ENCODE measurements around the gene LARGE2. TPM values are rescaled to one million over a fixed set of nuclear protein-coding genes. Genes with fewer than 3 reads are reported as not detected.

Gene LARGE2
- total and polyA plus RNA-seq, 2 of the 13 experiments (the other 11 are each of a cell fraction or from before 2014, with no cell fraction given) = 8.5 to 21.6 TPM

DNA sequence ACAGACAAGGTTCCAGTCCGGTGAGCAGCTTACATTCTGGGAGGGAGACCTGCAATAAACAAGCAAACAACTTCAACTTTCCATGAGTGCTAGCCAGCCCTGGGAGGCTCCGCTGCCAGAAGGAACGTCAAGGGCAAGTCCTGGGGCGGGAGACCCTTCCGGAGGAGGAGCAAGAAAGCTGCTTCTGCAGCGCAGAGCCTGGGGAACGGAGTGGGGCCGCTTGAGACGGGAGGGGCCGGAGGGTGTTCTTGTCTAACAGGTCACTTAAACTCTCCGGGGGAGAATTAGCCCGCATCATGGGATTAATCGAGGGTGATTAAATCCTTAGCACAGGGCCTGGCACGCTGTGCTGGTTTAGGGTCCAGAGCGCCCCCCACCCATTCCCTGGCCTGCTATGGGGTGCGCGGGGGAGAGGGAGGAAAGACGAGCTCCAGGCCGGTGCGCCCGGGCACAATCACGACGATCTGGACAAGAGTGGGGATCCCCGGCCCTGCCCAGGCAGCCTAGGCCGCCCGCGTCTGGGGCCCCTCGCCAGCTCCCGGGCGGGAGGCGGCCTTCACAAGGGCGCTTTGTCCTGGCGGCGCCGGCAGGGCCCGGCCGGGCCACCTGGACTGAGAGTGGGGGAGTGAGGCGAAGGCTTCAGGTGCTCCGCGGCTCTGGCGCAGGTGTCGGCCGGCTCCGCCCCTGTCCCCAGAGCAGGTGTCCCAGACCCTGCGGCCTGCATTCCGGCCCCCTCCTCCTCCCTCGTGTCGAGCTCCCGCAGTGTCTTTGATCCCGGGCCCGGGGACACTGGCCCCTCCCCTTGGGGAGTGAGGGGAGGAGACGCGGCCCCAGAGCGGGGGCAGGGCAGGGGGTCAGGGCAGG is 663 bp upstream of the LARGE2 start (continued):
- TF ChIP-seq, protein P1, sequence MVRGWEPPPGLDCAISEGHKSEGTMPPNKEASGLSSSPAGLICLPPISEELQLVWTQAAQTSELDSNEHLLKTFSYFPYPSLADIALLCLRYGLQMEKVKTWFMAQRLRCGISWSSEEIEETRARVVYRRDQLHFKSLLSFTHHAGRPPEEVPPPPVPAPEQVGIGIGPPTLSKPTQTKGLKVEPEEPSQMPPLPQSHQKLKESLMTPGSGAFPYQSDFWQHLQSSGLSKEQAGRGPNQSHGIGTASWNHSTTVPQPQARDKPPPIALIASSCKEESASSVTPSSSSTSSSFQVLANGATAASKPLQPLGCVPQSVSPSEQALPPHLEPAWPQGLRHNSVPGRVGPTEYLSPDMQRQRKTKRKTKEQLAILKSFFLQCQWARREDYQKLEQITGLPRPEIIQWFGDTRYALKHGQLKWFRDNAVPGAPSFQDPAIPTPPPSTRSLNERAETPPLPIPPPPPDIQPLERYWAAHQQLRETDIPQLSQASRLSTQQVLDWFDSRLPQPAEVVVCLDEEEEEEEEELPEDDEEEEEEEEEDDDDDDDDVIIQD (CRISPR knock-in tag; IDR thresholded peaks at IDR 0.05; ENCODE audit: low read depth) = no peak
- TF ChIP-seq, protein P2, sequence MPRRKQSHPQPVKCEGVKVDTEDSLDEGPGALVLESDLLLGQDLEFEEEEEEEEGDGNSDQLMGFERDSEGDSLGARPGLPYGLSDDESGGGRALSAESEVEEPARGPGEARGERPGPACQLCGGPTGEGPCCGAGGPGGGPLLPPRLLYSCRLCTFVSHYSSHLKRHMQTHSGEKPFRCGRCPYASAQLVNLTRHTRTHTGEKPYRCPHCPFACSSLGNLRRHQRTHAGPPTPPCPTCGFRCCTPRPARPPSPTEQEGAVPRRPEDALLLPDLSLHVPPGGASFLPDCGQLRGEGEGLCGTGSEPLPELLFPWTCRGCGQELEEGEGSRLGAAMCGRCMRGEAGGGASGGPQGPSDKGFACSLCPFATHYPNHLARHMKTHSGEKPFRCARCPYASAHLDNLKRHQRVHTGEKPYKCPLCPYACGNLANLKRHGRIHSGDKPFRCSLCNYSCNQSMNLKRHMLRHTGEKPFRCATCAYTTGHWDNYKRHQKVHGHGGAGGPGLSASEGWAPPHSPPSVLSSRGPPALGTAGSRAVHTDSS (CRISPR knock-in tag; conservative IDR thresholded peaks at IDR 0.05) = no peak
- 0 out of 2 replicates have a peak, but pooled peaks have one; percentile 16 for TF ChIP-seq MEIS2 (CRISPR knock-in tag; IDR thresholded peaks at IDR 0.05)
- no peak for TF ChIP-seq EP300 (IDR thresholded peaks at IDR 0.05; ENCODE audit: low read depth in 2 of 2, low read length in 2 of 2)
- TF ChIP-seq EP300 (CRISPR knock-in tag; IDR thresholded peaks at IDR 0.05; ENCODE audit: borderline replicate concordance) = no peak; the same call in 1 of the 2 replicates
- no peak; the same call in 1 of the 2 replicates for TF ChIP-seq HOXA3 (CRISPR knock-in tag; IDR thresholded peaks at IDR 0.05)
- TF ChIP-seq, protein P3, sequence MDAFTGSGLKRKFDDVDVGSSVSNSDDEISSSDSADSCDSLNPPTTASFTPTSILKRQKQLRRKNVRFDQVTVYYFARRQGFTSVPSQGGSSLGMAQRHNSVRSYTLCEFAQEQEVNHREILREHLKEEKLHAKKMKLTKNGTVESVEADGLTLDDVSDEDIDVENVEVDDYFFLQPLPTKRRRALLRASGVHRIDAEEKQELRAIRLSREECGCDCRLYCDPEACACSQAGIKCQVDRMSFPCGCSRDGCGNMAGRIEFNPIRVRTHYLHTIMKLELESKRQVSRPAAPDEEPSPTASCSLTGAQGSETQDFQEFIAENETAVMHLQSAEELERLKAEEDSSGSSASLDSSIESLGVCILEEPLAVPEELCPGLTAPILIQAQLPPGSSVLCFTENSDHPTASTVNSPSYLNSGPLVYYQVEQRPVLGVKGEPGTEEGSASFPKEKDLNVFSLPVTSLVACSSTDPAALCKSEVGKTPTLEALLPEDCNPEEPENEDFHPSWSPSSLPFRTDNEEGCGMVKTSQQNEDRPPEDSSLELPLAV (CRISPR knock-in tag; conservative IDR thresholded peaks at IDR 0.05; ENCODE audit: low read depth) = no peak
- no peak for TF ChIP-seq RARG (CRISPR knock-in tag; IDR thresholded peaks at IDR 0.05; ENCODE audit: low read depth)
- TF ChIP-seq, protein P4, sequence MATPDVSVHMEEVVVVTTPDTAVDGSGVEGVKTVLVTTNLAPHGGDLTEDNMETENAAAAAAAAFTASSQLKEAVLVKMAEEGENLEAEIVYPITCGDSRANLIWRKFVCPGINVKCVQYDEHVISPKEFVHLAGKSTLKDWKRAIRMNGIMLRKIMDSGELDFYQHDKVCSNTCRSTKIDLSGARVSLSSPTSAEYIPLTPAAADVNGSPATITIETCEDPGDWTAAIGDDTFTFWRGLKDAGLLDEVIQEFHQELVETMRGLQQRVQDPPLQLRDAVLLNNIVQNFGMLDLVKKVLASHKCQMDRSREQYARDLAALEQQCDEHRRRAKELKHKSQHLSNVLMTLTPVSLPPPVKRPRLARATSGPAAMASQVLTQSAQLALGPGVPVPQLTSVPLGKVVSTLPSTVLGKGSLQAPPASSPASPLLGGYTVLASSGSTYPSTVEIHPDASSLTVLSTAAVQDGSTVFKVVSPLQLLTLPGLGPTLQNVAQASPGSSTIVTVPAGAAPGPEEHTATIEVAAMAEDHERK (CRISPR knock-in tag; IDR thresholded peaks at IDR 0.05; ENCODE audit: low read depth) = no peak
- no peak for TF ChIP-seq ZNF883 (CRISPR knock-in tag; IDR thresholded peaks at IDR 0.05; ENCODE audit: not compliant biosample characterization)
- TF ChIP-seq, protein P5, sequence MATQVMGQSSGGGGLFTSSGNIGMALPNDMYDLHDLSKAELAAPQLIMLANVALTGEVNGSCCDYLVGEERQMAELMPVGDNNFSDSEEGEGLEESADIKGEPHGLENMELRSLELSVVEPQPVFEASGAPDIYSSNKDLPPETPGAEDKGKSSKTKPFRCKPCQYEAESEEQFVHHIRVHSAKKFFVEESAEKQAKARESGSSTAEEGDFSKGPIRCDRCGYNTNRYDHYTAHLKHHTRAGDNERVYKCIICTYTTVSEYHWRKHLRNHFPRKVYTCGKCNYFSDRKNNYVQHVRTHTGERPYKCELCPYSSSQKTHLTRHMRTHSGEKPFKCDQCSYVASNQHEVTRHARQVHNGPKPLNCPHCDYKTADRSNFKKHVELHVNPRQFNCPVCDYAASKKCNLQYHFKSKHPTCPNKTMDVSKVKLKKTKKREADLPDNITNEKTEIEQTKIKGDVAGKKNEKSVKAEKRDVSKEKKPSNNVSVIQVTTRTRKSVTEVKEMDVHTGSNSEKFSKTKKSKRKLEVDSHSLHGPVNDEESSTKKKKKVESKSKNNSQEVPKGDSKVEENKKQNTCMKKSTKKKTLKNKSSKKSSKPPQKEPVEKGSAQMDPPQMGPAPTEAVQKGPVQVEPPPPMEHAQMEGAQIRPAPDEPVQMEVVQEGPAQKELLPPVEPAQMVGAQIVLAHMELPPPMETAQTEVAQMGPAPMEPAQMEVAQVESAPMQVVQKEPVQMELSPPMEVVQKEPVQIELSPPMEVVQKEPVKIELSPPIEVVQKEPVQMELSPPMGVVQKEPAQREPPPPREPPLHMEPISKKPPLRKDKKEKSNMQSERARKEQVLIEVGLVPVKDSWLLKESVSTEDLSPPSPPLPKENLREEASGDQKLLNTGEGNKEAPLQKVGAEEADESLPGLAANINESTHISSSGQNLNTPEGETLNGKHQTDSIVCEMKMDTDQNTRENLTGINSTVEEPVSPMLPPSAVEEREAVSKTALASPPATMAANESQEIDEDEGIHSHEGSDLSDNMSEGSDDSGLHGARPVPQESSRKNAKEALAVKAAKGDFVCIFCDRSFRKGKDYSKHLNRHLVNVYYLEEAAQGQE (IDR thresholded peaks at IDR 0.05; ENCODE audit: borderline replicate concordance in 1 of 2, low read depth in 1 of 2, low read length in 2 of 2) = no peak
- no peak for TF ChIP-seq EED (CRISPR knock-in tag; IDR thresholded peaks at IDR 0.05)
- TF ChIP-seq ZNF383 (CRISPR knock-in tag; IDR thresholded peaks at IDR 0.05; ENCODE audit: borderline replicate concordance) = no peak
- TF ChIP-seq ZNF614 (CRISPR knock-in tag; IDR thresholded peaks at IDR 0.05; ENCODE audit: borderline replicate concordance) = peak; percentile 15; the same call in 1 of the 2 replicates
- peak; percentile 20 for TF ChIP-seq SRSF1 (optimal IDR thresholded peaks at IDR 0.05; ENCODE audit: low read depth, low read length)
- no peak for TF ChIP-seq BRCA1 (CRISPR knock-in tag; IDR thresholded peaks at IDR 0.05)
- no peak for TF ChIP-seq SETDB1 (CRISPR knock-in tag; IDR thresholded peaks at IDR 0.05; ENCODE audit: borderline replicate concordance)

All from HepG2 (cell line).